PC-3 (cell line): ENCODE results near the gene IGLON5. TPM values are rescaled to one million over a fixed set of nuclear protein-coding genes. Genes with fewer than 3 reads are reported as not detected.

Experiments
- ATAC-seq: fragments of 200-7000 bp; cut with Tn5 transposase; 2 replicates; pipeline ENCODE4 v1.9.1; 2020; ENCODE audit warnings: mild to moderate bottlenecking, moderate library complexity
- BruUV-seq: library from RNA; stranded (reverse); fragments of 400-500 nt; replicated peaks from 2 replicates; lab custom pipeline; 2021; lab: Mats Ljungman, UMichigan
- CTCF ChIA-PET: fragments of 300-600 bp; sonication (Branson Sonifier 250); formaldehyde crosslinking; loops from one replicate; lab custom pipeline; 2022; ENCODE audit warnings: antibody characterized with exemption; lab: Charles Lee
- POLR2A ChIA-PET: fragments of 300-600 bp; sonication (Branson Sonifier 250); formaldehyde crosslinking; loops from one replicate; lab custom pipeline; 2022; ENCODE audit warnings: antibody characterized with exemption; ENCODE audit not compliant: unreplicated experiment; lab: Charles Lee
- DNase-seq: peaks from one replicate; pipeline ENCODE4 v3.0.0-alpha.2; 2015
- H2AFZ ChIP-seq: fragments of 300-600 bp; sonication (generic); 2 replicates; pipeline ENCODE4 v1.6.0; 2016; ENCODE audit warnings: antibody characterized with exemption, low read length
- H3F3A ChIP-seq: fragments of 300-600 bp; sonication (generic); one replicate; pipeline ENCODE4 v1.6.0; 2017; ENCODE audit warnings: antibody characterized with exemption, low read length, control low read depth, mild to moderate bottlenecking; ENCODE audit not compliant: unreplicated experiment
- H3K27ac ChIP-seq: fragments of 300-600 bp; sonication (generic); 2 replicates; pipeline ENCODE4 v1.5.1; 2016; ENCODE audit warnings: mild to moderate bottlenecking, low read length
- H3K27me3 ChIP-seq: fragments of 300-600 bp; sonication (generic); 2 replicates; pipeline ENCODE4 v1.6.1; 2016; ENCODE audit warnings: low read length, mixed read lengths
- H3K36me3 ChIP-seq: fragments of 300-600 bp; sonication (generic); 2 replicates; pipeline ENCODE4 v1.6.1; 2016; ENCODE audit warnings: low read depth, mixed run types, low read length, mixed read lengths
- H3K4me1 ChIP-seq: fragments of 300-600 bp; sonication (generic); 2 replicates; pipeline ENCODE4 v1.5.1; 2016; ENCODE audit warnings: low read length; ENCODE audit not compliant: insufficient read depth
- H3K4me2 ChIP-seq: fragments of 300-600 bp; sonication (generic); 2 replicates; pipeline ENCODE4 v1.6.0; 2016; ENCODE audit warnings: low read length
- H3K4me3 ChIP-seq: fragments of 300-600 bp; sonication (generic); 2 replicates; pipeline ENCODE4 v1.5.1; 2016; ENCODE audit warnings: mild to moderate bottlenecking, low read length, mixed read lengths
- H3K79me2 ChIP-seq: fragments of 300-600 bp; sonication (generic); 2 replicates; pipeline ENCODE4 v1.6.1; 2017; ENCODE audit warnings: low read length, mixed read lengths
- H3K9ac ChIP-seq: fragments of 300-600 bp; sonication (generic); 2 replicates; pipeline ENCODE4 v1.6.0; 2016; ENCODE audit warnings: mild to moderate bottlenecking, low read length
- H3K9me2 ChIP-seq: fragments of 300-600 bp; sonication (generic); replicated peaks from 2 replicates; pipeline ENCODE4 v1.6.1; 2016; ENCODE audit warnings: mixed run types, low read length, mixed read lengths
- H3K9me3 ChIP-seq: fragments of 300-600 bp; sonication (generic); 2 replicates; pipeline ENCODE4 v1.6.1; 2016; ENCODE audit warnings: low read length, mixed read lengths
- H4K20me1 ChIP-seq: fragments of 300-600 bp; sonication (generic); 2 replicates; pipeline ENCODE4 v1.6.1; 2016; ENCODE audit warnings: low read length, mixed read lengths
- CTCF ChIP-seq: fragments of 300-600 bp; sonication (generic); conservative IDR thresholded peaks from 2 replicates; pipeline ENCODE4 v1.5.1; 2017; ENCODE audit warnings: antibody characterized with exemption, low read depth, mild to moderate bottlenecking, low read length
- EZH2 ChIP-seq: fragments of 300-600 bp; sonication (generic); IDR thresholded peaks from one replicate; pipeline ENCODE4 v1.6.1; 2017; ENCODE audit warnings: antibody characterized with exemption, mild to moderate bottlenecking, low read length; ENCODE audit not compliant: unreplicated experiment
- EZH2phosphoT487 ChIP-seq: fragments of 300-600 bp; sonication (generic); IDR thresholded peaks from 2 replicates; pipeline ENCODE4 v1.6.1; 2018; ENCODE audit warnings: mild to moderate bottlenecking, antibody characterized with exemption, low read length, borderline replicate concordance
- intact Hi-C: fragments of 100-400 bp; cut with micrococcal nuclease; formaldehyde crosslinking; loops from 2 replicates; pipeline ENCODE4 v1.9.0; 2023
- total RNA-seq: library from RNA; depleted of rRNA; stranded (reverse); fragments of >200 nt; gene quantifications from 2 replicates; pipeline ENCODE4 v1.2.3, GENCODE V29; 2014

Gene IGLON5
- total RNA-seq, 1 experiment from 2014 or later = not detected

- Histone ChIP-seq H3K4me3 (peak overlapping the region; percentile 45; the same call in 1 of the 2 replicates), H3K9me3 (no peaks in the 10 kb centered on the region), H2AFZ (no peak overlapping the region), H3K79me2 (peaks cover 52% of the 10 kb centered on the region), H3K36me3 (no peaks in the 10 kb centered on the region), H3K9ac (peak overlapping the region; percentile 96), H3K9me2 (no peaks in the 10 kb centered on the region), H3K4me2 (peak overlapping the region; percentile 89), H4K20me1 (no peaks in the 10 kb centered on the region), H3K27me3 (no peaks in the 10 kb centered on the region), H3F3A (peaks cover 4% of the 10 kb centered on the region), H3K27ac (peak overlapping the region; percentile 96), H3K4me1 (peaks cover 57% of the 10 kb centered on the region)
- intact Hi-C loops = no loop called here
- peak; percentile 94 for DNase-seq
- ATAC-seq = peak; percentile 29
- TF ChIP-seq EZH2 (no peak), EZH2phosphoT487 (no peak), CTCF (no peak)
- ChIA-PET POLR2A (interaction anchor here (2.5 kb wide), 1 partner anchor 25 kb away, joined by 20 read pairs; no protein-coding TSS in a partner anchor), CTCF (interaction anchor here (0.5 to 0.8 kb wide), 2 partner anchors 25 to 56 kb away, joined by 3 to 9 read pairs; no protein-coding TSS in a partner anchor)
- BruUV-seq = no TSS peak
Measured at GRCh38 chr19:51364200-51365106, 53.0 kb downstream of the IGLON5 start.

- POLR2A ChIA-PET = interaction anchor here (2.5 kb wide), 1 partner anchor 26 kb away, joined by 20 read pairs; no protein-coding TSS in a partner anchor
- CTCF ChIA-PET = interaction anchor here (0.6 to 1.0 kb wide), 3 partner anchors 13 to 106 kb away, joined by 3 to 4 read pairs (median 3); no protein-coding TSS in a partner anchor
- Histone ChIP-seq H3K9me2 (no peaks in the 10 kb centered on the region), H4K20me1 (no peaks in the 10 kb centered on the region), H3F3A (peaks cover 4% of the 10 kb centered on the region), H3K4me2 (peak overlapping the region; percentile 89), H3K9ac (peak overlapping the region; percentile 96), H3K4me3 (peak overlapping the region; percentile 87), H3K4me1 (peaks cover 48% of the 10 kb centered on the region), H2AFZ (peak overlapping the region; percentile 65), H3K79me2 (peaks cover 50% of the 10 kb centered on the region), H3K36me3 (no peaks in the 10 kb centered on the region), H3K9me3 (no peaks in the 10 kb centered on the region), H3K27me3 (no peaks in the 10 kb centered on the region), H3K27ac (peak overlapping the region; percentile 96)
- intact Hi-C loops = no loop called here
- no peak for TF ChIP-seq EZH2
- TF ChIP-seq EZH2phosphoT487 = no peak
- no peak; the same call in 1 of the 2 replicates for TF ChIP-seq CTCF
- DNase-seq (peak; percentile 60), ATAC-seq (peak; percentile 0; the same call in 1 of the 2 replicates)
- no TSS peak for BruUV-seq
Measured at GRCh38 chr19:51365211-51365964, 53.9 kb downstream of the IGLON5 start.
